ENCODE results near the gene EIF4E2.

The EIF4E2 gene

GRCh38 chr2:232523402-232523681 lies 27.1 kb upstream of the EIF4E2 start:
- no peak overlapping the region for H3K4me2 ChIP-seq (ENCODE audit: low read length)
- H3K9me3 ChIP-seq (ENCODE audit: low read length) = no peaks in the 10 kb centered on the region
- peaks cover 3% of the 10 kb centered on the region; the same call in 1 of the 2 replicates for H3K27me3 ChIP-seq (ENCODE audit: insufficient read depth, low read length)
- H3K27ac ChIP-seq (ENCODE audit: low read depth, low read length, poor library complexity, severe bottlenecking) = no peak overlapping the region
- no peaks in the 10 kb centered on the region for H3K9me2 ChIP-seq (ENCODE audit: low read depth, low read length)
- no peak overlapping the region for H2AFZ ChIP-seq (ENCODE audit: low read length)
- no peak for TF ChIP-seq CTCF (IDR thresholded peaks at IDR 0.05; ENCODE audit: low read length)
- no peak for TF ChIP-seq EZH2 (IDR thresholded peaks at IDR 0.05; ENCODE audit: borderline replicate concordance, low read length)
- no peaks in the 10 kb centered on the region for H3F3A ChIP-seq (ENCODE audit: insufficient read depth, low read length)
- no peaks in the 10 kb centered on the region for H3K36me3 ChIP-seq (ENCODE audit: insufficient read depth, low read length)
- no peak overlapping the region for H3K9ac ChIP-seq (ENCODE audit: low read length)
- H3K4me3 ChIP-seq (ENCODE audit: low read depth, low read length, poor library complexity, severe bottlenecking) = no peak overlapping the region
- H3K4me1 ChIP-seq (ENCODE audit: insufficient read depth, low read length, severe bottlenecking) = no peaks in the 10 kb centered on the region
- no peaks in the 10 kb centered on the region for H3K79me2 ChIP-seq (ENCODE audit: insufficient read depth, low read length)
- no peaks in the 10 kb centered on the region for H4K20me1 ChIP-seq (ENCODE audit: insufficient read depth, low read length)

- Histone ChIP-seq H3K9me2 (ENCODE audit: low read depth, low read length) (no peaks in the 10 kb centered on the region), H3F3A (ENCODE audit: insufficient read depth, low read length) (no peaks in the 10 kb centered on the region), H4K20me1 (ENCODE audit: insufficient read depth, low read length) (no peaks in the 10 kb centered on the region), H2AFZ (ENCODE audit: low read length) (no peak overlapping the region), H3K4me3 (ENCODE audit: low read depth, low read length, poor library complexity, severe bottlenecking) (no peak overlapping the region), H3K27ac (ENCODE audit: low read depth, low read length, poor library complexity, severe bottlenecking) (no peak overlapping the region), H3K9me3 (ENCODE audit: low read length) (no peaks in the 10 kb centered on the region), H3K9ac (ENCODE audit: low read length) (no peak overlapping the region), H3K27me3 (ENCODE audit: insufficient read depth, low read length) (peaks cover 3% of the 10 kb centered on the region; the same call in 1 of the 2 replicates), H3K4me2 (ENCODE audit: low read length) (no peak overlapping the region), H3K36me3 (ENCODE audit: insufficient read depth, low read length) (no peaks in the 10 kb centered on the region), H3K79me2 (ENCODE audit: insufficient read depth, low read length) (no peaks in the 10 kb centered on the region), H3K4me1 (ENCODE audit: insufficient read depth, low read length, severe bottlenecking) (no peaks in the 10 kb centered on the region)
- TF ChIP-seq CTCF (IDR thresholded peaks at IDR 0.05; ENCODE audit: low read length) = peak; percentile 39
- TF ChIP-seq EZH2 (IDR thresholded peaks at IDR 0.05; ENCODE audit: borderline replicate concordance, low read length) = no peak
Observed at GRCh38 chr2:232523682-232524597, 26.5 kb upstream of the EIF4E2 start.

- no peak overlapping the region for H3K4me2 ChIP-seq (ENCODE audit: low read length)
- peaks cover 3% of the 10 kb centered on the region; the same call in 1 of the 2 replicates for H3K27me3 ChIP-seq (ENCODE audit: insufficient read depth, low read length)
- no peaks in the 10 kb centered on the region for H3K9me2 ChIP-seq (ENCODE audit: low read depth, low read length)
- no peak overlapping the region for H3K9ac ChIP-seq (ENCODE audit: low read length)
- no peak overlapping the region for H3K4me3 ChIP-seq (ENCODE audit: low read depth, low read length, poor library complexity, severe bottlenecking)
- H3F3A ChIP-seq (ENCODE audit: insufficient read depth, low read length) = no peaks in the 10 kb centered on the region
- no peaks in the 10 kb centered on the region for H3K4me1 ChIP-seq (ENCODE audit: insufficient read depth, low read length, severe bottlenecking)
- H3K36me3 ChIP-seq (ENCODE audit: insufficient read depth, low read length) = no peaks in the 10 kb centered on the region
- H3K79me2 ChIP-seq (ENCODE audit: insufficient read depth, low read length) = no peaks in the 10 kb centered on the region
- no peak overlapping the region for H2AFZ ChIP-seq (ENCODE audit: low read length)
- H3K27ac ChIP-seq (ENCODE audit: low read depth, low read length, poor library complexity, severe bottlenecking) = no peak overlapping the region
- TF ChIP-seq EZH2 (IDR thresholded peaks at IDR 0.05; ENCODE audit: borderline replicate concordance, low read length) (no peak), CTCF (IDR thresholded peaks at IDR 0.05; ENCODE audit: low read length) (no peak)
- H3K9me3 ChIP-seq (ENCODE audit: low read length) = no peaks in the 10 kb centered on the region
- no peaks in the 10 kb centered on the region for H4K20me1 ChIP-seq (ENCODE audit: insufficient read depth, low read length)
Observed at GRCh38 chr2:232524771-232525170, 25.7 kb upstream of the EIF4E2 start.

Measured in OCI-LY1 (cell line).